Measurements from ENCODE around the gene NFE2L1. TPM values are rescaled to one million over a fixed set of nuclear protein-coding genes. Genes with fewer than 3 reads are reported as not detected.
A peak's percentile ranks its signal among the peaks of the same experiment; 100 is the strongest.

The NFE2L1 gene
- total and polyA plus RNA-seq, 9 of the 15 experiments (the other 6 are each of a cell fraction or from before 2014, with no cell fraction given) = 2.0 to 68.6 (median 39.7) TPM

DNA sequence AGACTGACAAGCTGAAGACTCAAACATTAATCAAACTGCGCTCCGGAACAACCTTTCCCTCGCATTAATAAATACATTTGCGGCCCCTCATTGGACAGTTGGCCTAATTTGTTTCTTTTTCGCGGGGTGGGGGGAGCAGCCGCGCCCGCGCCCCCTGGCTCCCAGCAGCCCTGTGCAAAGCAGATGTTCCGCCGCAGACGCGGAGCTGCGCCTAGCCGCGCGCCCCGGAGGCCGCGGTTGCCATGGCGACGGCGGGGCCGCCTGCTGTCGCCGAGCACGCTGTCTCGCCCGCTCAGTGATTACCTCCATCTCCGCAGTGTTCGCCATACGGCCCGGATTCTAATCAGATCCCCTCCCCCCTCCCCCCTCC is 36.0 kb upstream of the NFE2L1 start (continued):
- TF ChIP-seq, protein P1, sequence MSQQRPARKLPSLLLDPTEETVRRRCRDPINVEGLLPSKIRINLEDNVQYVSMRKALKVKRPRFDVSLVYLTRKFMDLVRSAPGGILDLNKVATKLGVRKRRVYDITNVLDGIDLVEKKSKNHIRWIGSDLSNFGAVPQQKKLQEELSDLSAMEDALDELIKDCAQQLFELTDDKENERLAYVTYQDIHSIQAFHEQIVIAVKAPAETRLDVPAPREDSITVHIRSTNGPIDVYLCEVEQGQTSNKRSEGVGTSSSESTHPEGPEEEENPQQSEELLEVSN (IDR thresholded peaks at IDR 0.05; ENCODE audit: borderline replicate concordance in 1 of 2, extremely low read depth in 1 of 2, insufficient read depth in 1 of 2, insufficient read length in 1 of 2, low read depth in 1 of 2, low read length in 1 of 2, poor library complexity in 1 of 2, severe bottlenecking in 1 of 2) = peak; percentile 39 to 52
- TF ChIP-seq CTCF (IDR thresholded peaks at IDR 0.05 in 2 of 3, conservative IDR thresholded peaks at IDR 0.05 in 1 of 3; ENCODE audit: insufficient read depth in 2 of 3, low read depth in 1 of 3, low read length in 3 of 3) (0 out of 6 replicates have a peak, but pooled peaks of 1 of the 3 experiments have one; percentile 3), PCBP1 (IDR thresholded peaks at IDR 0.05; ENCODE audit: low read depth, low read length, poor library complexity, severe bottlenecking) (peak; percentile 96), RFX1 (IDR thresholded peaks at IDR 0.05) (peak; percentile 91)

DNA sequence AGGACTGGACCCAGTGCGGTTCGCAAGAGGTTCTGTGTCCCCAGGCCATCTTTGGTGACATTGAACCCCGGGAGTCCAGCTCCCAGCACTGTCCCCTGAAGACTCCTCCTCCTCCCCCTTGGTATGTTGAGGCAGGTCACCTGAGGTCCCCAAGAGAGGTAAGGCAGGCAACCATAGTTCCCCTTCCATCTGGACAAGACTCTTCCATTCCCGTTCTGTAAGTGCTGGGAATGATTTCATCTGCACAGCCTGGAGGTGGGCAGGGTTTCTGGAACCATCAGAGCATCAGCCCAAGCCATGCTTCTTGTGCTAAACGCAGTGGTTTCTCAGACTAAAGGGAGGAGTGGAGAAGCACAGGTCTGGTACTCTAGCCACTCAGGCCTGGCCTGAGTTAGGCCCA is 35.5 kb upstream of the NFE2L1 start:
- intact Hi-C loops (cut with micrococcal nuclease) = no loop called here
- CTCF ChIA-PET (ENCODE audit: low intra/inter-chr PET ratio) = interaction anchor here (0.6 kb wide), 2 partner anchors 579 to 601 kb away, joined by 3 read pairs; no protein-coding TSS in a partner anchor

More for the DNA sequence above, 35.5 kb upstream of the NFE2L1 start:
- FAIRE-seq = no peak
- Histone ChIP-seq H3K36me3 (ENCODE audit: control insufficient read depth, insufficient read depth, low read length) (no peaks in the 10 kb centered on the region), H3K9ac (ENCODE audit: insufficient read depth in 1 of 2, low read depth in 2 of 2, low read length in 2 of 2) (no peak overlapping the region), H3K9me1 (ENCODE audit: control insufficient read depth, insufficient read depth, low read length) (no peaks in the 10 kb centered on the region), H3K27me3 (ENCODE audit: control insufficient read depth in 2 of 2, insufficient read depth in 2 of 2, low read length in 2 of 2) (no peaks in the 10 kb centered on the region), H3K4me3 (no peak overlapping the region), H4K20me1 (replicated peaks; ENCODE audit: control insufficient read depth, insufficient read depth, low read length) (no peaks in the 10 kb centered on the region), H3K79me2 (ENCODE audit: control insufficient read depth, insufficient read depth, low read length) (no peaks in the 10 kb centered on the region), H3K27ac (ENCODE audit: extremely low read depth, low read depth, low read length) (no peak overlapping the region), H3K4me2 (ENCODE audit: insufficient read depth, low read length) (no peak overlapping the region), H2AFZ (ENCODE audit: low read depth, low read length) (no peak overlapping the region), H3K9me3 (replicated peaks; ENCODE audit: control insufficient read depth, insufficient read depth, low read depth, low read length) (no peaks in the 10 kb centered on the region; the same call in 1 of the 2 replicates), H3K4me1 (replicated peaks in 1 of 2; ENCODE audit: control insufficient read depth in 2 of 2, insufficient read depth in 2 of 2, low read length in 2 of 2) (peaks cover 22 to 23% of the 10 kb centered on the region in 2 experiments)
- POLR2A ChIA-PET = interaction anchor here (0.8 to 1.2 kb wide), 3 partner anchors 10 to 29 kb away, joined by 3 to 5 read pairs (median 3); no protein-coding TSS in a partner anchor
- in situ Hi-C loops (cut with MboI) = no loop called here
- no peak for TF ChIP-seq HDAC8 (tag; IDR thresholded peaks at IDR 0.05)
- no peak for TF ChIP-seq TBL1XR1 (IDR thresholded peaks at IDR 0.05; ENCODE audit: low read length in 2 of 2)
- TF ChIP-seq FOXA3 (CRISPR knock-in tag; conservative IDR thresholded peaks at IDR 0.05 in 1 of 2, IDR thresholded peaks at IDR 0.05 in 1 of 2) = no peak
- TF ChIP-seq ESRRB (CRISPR knock-in tag; IDR thresholded peaks at IDR 0.05; ENCODE audit: borderline replicate concordance) = no peak
- TF ChIP-seq DDX20 (tag; IDR thresholded peaks at IDR 0.05; ENCODE audit: low read depth) = no peak
- TF ChIP-seq, protein P2, sequence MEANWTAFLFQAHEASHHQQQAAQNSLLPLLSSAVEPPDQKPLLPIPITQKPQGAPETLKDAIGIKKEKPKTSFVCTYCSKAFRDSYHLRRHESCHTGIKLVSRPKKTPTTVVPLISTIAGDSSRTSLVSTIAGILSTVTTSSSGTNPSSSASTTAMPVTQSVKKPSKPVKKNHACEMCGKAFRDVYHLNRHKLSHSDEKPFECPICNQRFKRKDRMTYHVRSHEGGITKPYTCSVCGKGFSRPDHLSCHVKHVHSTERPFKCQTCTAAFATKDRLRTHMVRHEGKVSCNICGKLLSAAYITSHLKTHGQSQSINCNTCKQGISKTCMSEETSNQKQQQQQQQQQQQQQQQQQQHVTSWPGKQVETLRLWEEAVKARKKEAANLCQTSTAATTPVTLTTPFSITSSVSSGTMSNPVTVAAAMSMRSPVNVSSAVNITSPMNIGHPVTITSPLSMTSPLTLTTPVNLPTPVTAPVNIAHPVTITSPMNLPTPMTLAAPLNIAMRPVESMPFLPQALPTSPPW (CRISPR knock-in tag; IDR thresholded peaks at IDR 0.05) = no peak
- no peak for TF ChIP-seq SRF (CRISPR knock-in tag; IDR thresholded peaks at IDR 0.05)
- no TSS peak for BruUV-seq (replicated peaks)
- no peak for DNase-seq (ENCODE audit: extremely low read depth in 1 of 4, low spot score in 3 of 4)
- no peak for ATAC-seq
- 61% methylated on average over 5 of the region's 5 CpGs for WGBS (ENCODE audit: insufficient coverage, low coverage, missing lambda C conversion rate)
